IPS-15b (cell line): ENCODE measurements around the gene ITPR3.

Experiments used
- H3K27me3 ChIP-seq: one replicate; pipeline ENCODE4 v1.6.1; 2013; ENCODE audit warnings: low read length; ENCODE audit not compliant: control insufficient read depth, insufficient read depth
- H3K36me3 ChIP-seq: one replicate; pipeline ENCODE4 v1.6.1; 2013; ENCODE audit warnings: low read length; ENCODE audit not compliant: control insufficient read depth, insufficient read depth
- H3K4me1 ChIP-seq: one replicate; pipeline ENCODE4 v1.6.1; 2013; ENCODE audit warnings: mild to moderate bottlenecking, low read length; ENCODE audit not compliant: control insufficient read depth, insufficient read depth
- H3K4me3 ChIP-seq: one replicate; pipeline ENCODE4 v1.5.1; 2013; ENCODE audit warnings: low read depth, low read length
- H3K9ac ChIP-seq: one replicate; pipeline ENCODE4 v1.6.1; 2013; ENCODE audit warnings: low read depth, mild to moderate bottlenecking, low read length
- H3K9me3 ChIP-seq: one replicate; pipeline ENCODE4 v1.6.1; 2013; ENCODE audit warnings: mild to moderate bottlenecking, low read length; ENCODE audit not compliant: control insufficient read depth, insufficient read depth

The ITPR3 gene

GRCh38 chr6:33686981-33687975, 66.2 kb downstream of the ITPR3 start:
- H3K9ac ChIP-seq = no peak overlapping the region
- H3K36me3 ChIP-seq = peaks cover 94% of the 10 kb centered on the region
- H3K4me1 ChIP-seq = no peaks in the 10 kb centered on the region
- H3K27me3 ChIP-seq = no peaks in the 10 kb centered on the region
- no peak overlapping the region for H3K4me3 ChIP-seq
- H3K9me3 ChIP-seq = no peaks in the 10 kb centered on the region

- peaks cover 94% of the 10 kb centered on the region for H3K36me3 ChIP-seq
- no peaks in the 10 kb centered on the region for H3K27me3 ChIP-seq
- H3K4me3 ChIP-seq = no peak overlapping the region
- no peak overlapping the region for H3K9ac ChIP-seq
- H3K4me1 ChIP-seq = no peaks in the 10 kb centered on the region
- no peaks in the 10 kb centered on the region for H3K9me3 ChIP-seq
Observed at GRCh38 chr6:33688006-33688405, 66.9 kb downstream of the ITPR3 start.

GRCh38 chr6:33688451-33689147, 67.5 kb downstream of the ITPR3 start:
- Histone ChIP-seq H3K9ac (no peak overlapping the region), H3K9me3 (no peaks in the 10 kb centered on the region), H3K36me3 (peaks cover 94% of the 10 kb centered on the region), H3K4me3 (no peak overlapping the region), H3K4me1 (no peaks in the 10 kb centered on the region), H3K27me3 (no peaks in the 10 kb centered on the region)

- Histone ChIP-seq H3K9ac (no peak overlapping the region), H3K4me3 (no peak overlapping the region), H3K9me3 (no peaks in the 10 kb centered on the region), H3K4me1 (no peaks in the 10 kb centered on the region), H3K27me3 (no peaks in the 10 kb centered on the region), H3K36me3 (peaks cover 93% of the 10 kb centered on the region)
Observed at GRCh38 chr6:33689148-33689494, 68.0 kb downstream of the ITPR3 start.

GRCh38 chr6:33689879-33690278, 68.8 kb downstream of the ITPR3 start:
- Histone ChIP-seq H3K36me3 (peaks cover 91% of the 10 kb centered on the region), H3K4me1 (no peaks in the 10 kb centered on the region), H3K4me3 (no peak overlapping the region), H3K9ac (no peak overlapping the region), H3K9me3 (no peaks in the 10 kb centered on the region), H3K27me3 (no peaks in the 10 kb centered on the region)

GRCh38 chr6:33690766-33691165, 69.6 kb downstream of the ITPR3 start:
- no peaks in the 10 kb centered on the region for H3K27me3 ChIP-seq
- H3K4me1 ChIP-seq = no peaks in the 10 kb centered on the region
- no peaks in the 10 kb centered on the region for H3K9me3 ChIP-seq
- no peak overlapping the region for H3K4me3 ChIP-seq
- H3K36me3 ChIP-seq = peaks cover 90% of the 10 kb centered on the region
- H3K9ac ChIP-seq = no peak overlapping the region

- H3K9me3 ChIP-seq = no peaks in the 10 kb centered on the region
- H3K4me1 ChIP-seq = no peaks in the 10 kb centered on the region
- H3K4me3 ChIP-seq = no peak overlapping the region
- H3K9ac ChIP-seq = no peak overlapping the region
- no peaks in the 10 kb centered on the region for H3K27me3 ChIP-seq
- peaks cover 90% of the 10 kb centered on the region for H3K36me3 ChIP-seq
Observed at GRCh38 chr6:33691456-33692077, 70.4 kb downstream of the ITPR3 start.

GRCh38 chr6:33692078-33692759, 71.1 kb downstream of the ITPR3 start:
- H3K9me3 ChIP-seq = no peaks in the 10 kb centered on the region
- H3K4me1 ChIP-seq = no peaks in the 10 kb centered on the region
- no peak overlapping the region for H3K4me3 ChIP-seq
- H3K27me3 ChIP-seq = no peaks in the 10 kb centered on the region
- H3K9ac ChIP-seq = no peak overlapping the region
- H3K36me3 ChIP-seq = peaks cover 90% of the 10 kb centered on the region

GRCh38 chr6:33692760-33693158, 71.6 kb downstream of the ITPR3 start:
- Histone ChIP-seq H3K9ac (no peak overlapping the region), H3K4me1 (no peaks in the 10 kb centered on the region), H3K36me3 (peaks cover 90% of the 10 kb centered on the region), H3K4me3 (no peak overlapping the region), H3K9me3 (no peaks in the 10 kb centered on the region), H3K27me3 (no peaks in the 10 kb centered on the region)

GRCh38 chr6:33693186-33694105, 72.3 kb downstream of the ITPR3 start:
- Histone ChIP-seq H3K9ac (no peak overlapping the region), H3K36me3 (peaks cover 89% of the 10 kb centered on the region)

More at GRCh38 chr6:33693186-33694105, 72.3 kb downstream of the ITPR3 start:
- Histone ChIP-seq H3K4me1 (no peaks in the 10 kb centered on the region), H3K27me3 (no peaks in the 10 kb centered on the region), H3K9me3 (no peaks in the 10 kb centered on the region), H3K4me3 (no peak overlapping the region)
